Smooth muscle cell (in vitro differentiated cells): ENCODE results near the gene NUDT5. TPM values are rescaled to one million over a fixed set of nuclear protein-coding genes. Genes with fewer than 3 reads are reported as not detected.

Experiments used
- DNase-seq: peaks from one replicate; lab custom pipeline; 2025; ENCODE audit not compliant: unreplicated experiment; lab: John Stamatoyannopoulos, UW
- H2AFZ ChIP-seq: fragments of 200-600 bp; sonication (generic); 2 replicates; pipeline ENCODE4 v1.6.0; 2016; ENCODE audit warnings: antibody characterized with exemption, low read depth, mild to moderate bottlenecking
- H3F3A ChIP-seq: fragments of 200-600 bp; sonication (generic); 2 replicates; pipeline ENCODE4 v1.6.0; 2017; ENCODE audit warnings: antibody characterized with exemption, low read depth
- H3K27ac ChIP-seq: fragments of 200-600 bp; sonication (generic); 2 replicates; pipeline ENCODE4 v1.5.1; 2016; ENCODE audit warnings: low read depth, mild to moderate bottlenecking
- H3K27me3 ChIP-seq: fragments of 200-600 bp; sonication (generic); 2 replicates; pipeline ENCODE4 v1.6.1; 2016; ENCODE audit warnings: low read depth, mild to moderate bottlenecking
- H3K36me3 ChIP-seq: fragments of 200-600 bp; sonication (generic); 2 replicates; pipeline ENCODE4 v1.5.1; 2016; ENCODE audit warnings: low read depth
- H3K4me1 ChIP-seq: fragments of 200-600 bp; sonication (generic); 2 replicates; pipeline ENCODE4 v1.5.1; 2016; ENCODE audit warnings: low read depth
- H3K4me2 ChIP-seq: fragments of 200-600 bp; sonication (generic); 2 replicates; pipeline ENCODE4 v1.6.0; 2016; ENCODE audit warnings: mild to moderate bottlenecking
- H3K4me3 ChIP-seq: fragments of 200-600 bp; sonication (generic); 2 replicates; pipeline ENCODE4 v1.5.1; 2016; ENCODE audit warnings: mild to moderate bottlenecking
- H3K79me2 ChIP-seq: fragments of 200-600 bp; sonication (generic); 2 replicates; pipeline ENCODE4 v1.6.0; 2016; ENCODE audit warnings: low read depth, mild to moderate bottlenecking
- H3K9ac ChIP-seq: fragments of 200-600 bp; sonication (generic); 2 replicates; pipeline ENCODE4 v1.6.0; 2016; ENCODE audit warnings: low read depth
- H3K9me3 ChIP-seq: fragments of 200-600 bp; sonication (generic); replicated peaks from 2 replicates; pipeline ENCODE4 v1.5.1; 2016; ENCODE audit warnings: low read depth
- H4K20me1 ChIP-seq: fragments of 200-600 bp; sonication (generic); 2 replicates; pipeline ENCODE4 v1.6.0; 2016; ENCODE audit warnings: low read depth
- WGBS: methylation state at CpG from one replicate; pipeline ENCODE4 v1.1.7; 2016; ENCODE audit warnings: low lambda C conversion rate; 5-methylcytosine and 5-hydroxymethylcytosine counted together
- microRNA counts: library from miRNA; unstranded; fragments of <30 nt; microRNA quantifications from one replicate; lab custom pipeline; 2016
- microRNA-seq: library from miRNA; unstranded; fragments of <30 nt; microRNA quantifications from one replicate; pipeline ENCODE4, GENCODE V29; 2016; ENCODE audit warnings: borderline number of aligned reads
- polyA plus RNA-seq: library from polyadenylated mRNA; unstranded; fragments of >200 nt; fragmentation: Nextera tagmentation; extraction: Ambion mirVana; gene quantifications from 2 replicates; pipeline ENCODE4 v1.2.1, GENCODE V29; 2016
- small RNA-seq: library from RNA; depleted of rRNA; stranded (forward); fragments of <200 nt; gene quantifications from one replicate; pipeline ENCODE3, GENCODE V24; 2014
- total RNA-seq: library from RNA; depleted of rRNA; stranded (reverse); fragments of >200 nt; gene quantifications from 2 replicates; pipeline ENCODE4 v1.2.3, GENCODE V29; 2014
- TF ChIP-seq, protein P1 (sequence below): fragments of 200-600 bp; sonication (generic); IDR thresholded peaks from 2 replicates; pipeline ENCODE4 v1.5.1; 2017; ENCODE audit warnings: borderline replicate concordance, mild to moderate bottlenecking, antibody characterized with exemption; ENCODE audit not compliant: insufficient read depth, poor library complexity, severe bottlenecking

The NUDT5 gene
- total and polyA plus RNA-seq, 2 experiments from 2014 or later = 64.8 to 89.6 TPM

DNA sequence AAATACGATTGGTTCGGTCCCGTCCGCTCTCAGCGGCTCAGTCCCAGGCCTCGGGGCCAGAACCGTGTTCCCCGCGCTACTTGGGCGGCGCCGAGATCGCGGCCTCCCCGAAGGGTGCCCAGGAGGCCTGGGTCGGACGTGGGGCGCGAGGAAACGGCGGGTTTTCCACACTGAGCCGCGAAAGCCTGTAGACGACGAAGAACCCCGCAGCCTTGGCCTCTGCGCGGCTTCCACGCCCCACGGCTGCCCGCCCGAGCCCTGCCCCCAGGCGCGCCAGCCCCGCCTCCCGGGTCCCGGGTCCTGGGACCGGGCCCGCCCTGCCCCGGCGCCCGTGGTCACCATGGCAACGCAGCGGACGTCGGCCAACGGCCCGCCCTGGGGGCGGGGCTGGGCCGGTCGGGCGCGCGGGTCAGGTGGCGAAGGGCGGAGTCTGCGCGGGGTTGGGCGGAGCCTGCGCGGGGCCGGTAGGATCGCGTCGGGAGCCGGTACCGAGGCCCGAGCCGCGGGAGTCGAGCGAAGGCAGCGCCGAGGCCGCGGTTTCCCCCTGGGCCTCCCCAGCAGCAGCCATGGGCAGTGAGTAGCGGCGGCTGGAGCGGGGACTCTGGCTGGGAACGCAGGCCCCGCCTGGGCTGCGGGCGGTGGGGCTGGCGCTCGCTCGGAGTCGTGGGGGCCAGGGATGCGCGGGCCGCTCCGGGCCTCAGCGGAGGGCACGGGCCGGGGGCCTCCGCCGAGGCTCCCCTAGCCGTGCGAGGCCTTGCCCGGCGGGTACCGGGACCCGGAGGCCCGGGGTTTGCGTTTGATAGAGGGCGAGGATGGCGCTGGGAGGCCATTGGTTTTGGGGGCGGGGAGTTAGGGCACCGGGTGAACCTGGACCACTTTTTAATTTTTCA is 66.2 kb downstream of the NUDT5 start, which contains the start of gene SEC61A2:
Gene SEC61A2, plus strand, starts transcription at position 456 of the 890 bp plus-strand sequence. Its CDS starts 111 bp downstream, at position 567.
- TF ChIP-seq, protein P1, sequence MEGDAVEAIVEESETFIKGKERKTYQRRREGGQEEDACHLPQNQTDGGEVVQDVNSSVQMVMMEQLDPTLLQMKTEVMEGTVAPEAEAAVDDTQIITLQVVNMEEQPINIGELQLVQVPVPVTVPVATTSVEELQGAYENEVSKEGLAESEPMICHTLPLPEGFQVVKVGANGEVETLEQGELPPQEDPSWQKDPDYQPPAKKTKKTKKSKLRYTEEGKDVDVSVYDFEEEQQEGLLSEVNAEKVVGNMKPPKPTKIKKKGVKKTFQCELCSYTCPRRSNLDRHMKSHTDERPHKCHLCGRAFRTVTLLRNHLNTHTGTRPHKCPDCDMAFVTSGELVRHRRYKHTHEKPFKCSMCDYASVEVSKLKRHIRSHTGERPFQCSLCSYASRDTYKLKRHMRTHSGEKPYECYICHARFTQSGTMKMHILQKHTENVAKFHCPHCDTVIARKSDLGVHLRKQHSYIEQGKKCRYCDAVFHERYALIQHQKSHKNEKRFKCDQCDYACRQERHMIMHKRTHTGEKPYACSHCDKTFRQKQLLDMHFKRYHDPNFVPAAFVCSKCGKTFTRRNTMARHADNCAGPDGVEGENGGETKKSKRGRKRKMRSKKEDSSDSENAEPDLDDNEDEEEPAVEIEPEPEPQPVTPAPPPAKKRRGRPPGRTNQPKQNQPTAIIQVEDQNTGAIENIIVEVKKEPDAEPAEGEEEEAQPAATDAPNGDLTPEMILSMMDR = no peak
- Histone ChIP-seq H3K4me1 (no peaks in the 10 kb centered on the region), H3K4me3 (peak within 1 kb of the TSS; percentile 81), H3K27ac (peak within 1 kb of the TSS; percentile 83), H2AFZ (peak within 1 kb of the TSS; percentile 83), H3K27me3 (no peaks in the 10 kb centered on the region), H3K9me3 (no peaks in the 10 kb centered on the region), H4K20me1 (peaks cover 14% of the 10 kb centered on the region), H3K36me3 (no peaks in the 10 kb centered on the region), H3F3A (no peaks in the 10 kb centered on the region), H3K4me2 (peak within 1 kb of the TSS; percentile 92), H3K9ac (peak within 1 kb of the TSS; percentile 83), H3K79me2 (peaks cover 32% of the 10 kb centered on the region)
- peak; percentile 86 for DNase-seq
- WGBS = 2% methylated on average over 93 of the region's 108 CpGs

DNA sequence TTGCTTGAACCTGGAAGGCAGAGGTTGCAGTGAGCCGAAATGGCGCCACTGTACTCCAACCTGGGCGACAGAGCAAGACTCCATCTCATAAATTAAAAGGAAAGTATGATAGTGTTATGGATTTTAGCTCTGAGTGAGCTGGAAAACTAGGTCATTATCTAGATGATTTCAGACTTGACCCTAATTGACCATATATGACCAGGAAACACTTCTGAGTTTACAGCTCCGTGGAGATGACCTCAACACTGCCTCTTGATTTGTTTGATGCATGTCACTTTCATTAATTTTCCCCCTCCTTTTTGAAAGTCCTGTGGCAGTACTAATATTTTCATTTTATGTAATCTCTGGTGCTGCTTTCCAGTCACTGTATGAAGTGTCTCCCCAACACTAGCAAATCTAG is 74.0 kb downstream of the NUDT5 start:
- no peak overlapping the region for H3K4me2 ChIP-seq
- H3K79me2 ChIP-seq = no peaks in the 10 kb centered on the region
- H3K36me3 ChIP-seq = peaks cover 3% of the 10 kb centered on the region
- no peak overlapping the region for H3K9ac ChIP-seq
- H4K20me1 ChIP-seq = no peaks in the 10 kb centered on the region
- H3F3A ChIP-seq = no peaks in the 10 kb centered on the region
- no peak overlapping the region for H3K27ac ChIP-seq
- TF ChIP-seq, protein P1 = no peak
- WGBS = 98% methylated on average over 4 of the region's 4 CpGs
- no peaks in the 10 kb centered on the region for H3K27me3 ChIP-seq
- no peak overlapping the region for H2AFZ ChIP-seq
- DNase-seq = no peak
- no peaks in the 10 kb centered on the region for H3K4me1 ChIP-seq
- H3K4me3 ChIP-seq = no peak overlapping the region
- no peaks in the 10 kb centered on the region for H3K9me3 ChIP-seq

MicroRNAs within 50 kb of the gene (microRNA counts, 767-probe panel; counts per million panel counts)
- microRNA hsa-miR-548ak (lab: Ali Mortazavi, UCI) = 183 counts per million

Small RNAs within 50 kb of the gene (microRNA-seq; reads per million reads assigned to microRNA genes)
- not detected for gene MIR548AK

Small RNAs within 50 kb of the gene (small RNA-seq; reads per million reads assigned to genes)
- not detected for gene MIR548AK
- gene RNU6-88P = not detected

Other genes starting within 250 kb of the NUDT5 start
- 13.4 and 16.3 TPM in 2 replicates for gene UPF2, start 153.1 kb downstream of the NUDT5 start, total RNA-seq
- gene UPF2, start 153.1 kb downstream of the NUDT5 start, polyA plus RNA-seq = 9.1 and 16.0 TPM in 2 replicates
- 9.4 and 18.6 TPM in 2 replicates for gene DHTKD1, start 126.9 kb downstream of the NUDT5 start, total RNA-seq
- 8.0 and 16.9 TPM in 2 replicates for gene DHTKD1, start 126.9 kb downstream of the NUDT5 start, polyA plus RNA-seq
- 14.2 and 18.8 TPM in 2 replicates for gene SEC61A2, start 66.2 kb downstream of the NUDT5 start, total RNA-seq
- gene SEC61A2, start 66.2 kb downstream of the NUDT5 start, polyA plus RNA-seq = 9.7 and 10.5 TPM in 2 replicates
- 78.2 and 87.4 TPM in 2 replicates for gene CDC123, start 297 bp upstream of the NUDT5 start, total RNA-seq
- gene CDC123, start 297 bp upstream of the NUDT5 start, polyA plus RNA-seq = 97.2 and 103 TPM in 2 replicates
- gene CAMK1D, start 153.7 kb upstream of the NUDT5 start, total RNA-seq = 1.6 and 1.9 TPM in 2 replicates
- 2.3 and 3.7 TPM in 2 replicates for gene CAMK1D, start 153.7 kb upstream of the NUDT5 start, polyA plus RNA-seq